Keratinocyte (primary cell): ENCODE measurements around the gene FHAD1. TPM values are rescaled to one million over a fixed set of nuclear protein-coding genes. Genes with fewer than 3 reads are reported as not detected.

Experiments
- DNase-seq: peaks from one replicate; pipeline ENCODE4 v3.0.0-alpha.2; 2011; ENCODE audit warnings: low read depth, missing footprints, low spot score
- FAIRE-seq: peaks from 2 replicates; lab custom pipeline; 2011; peaks lifted over from hg19 to GRCh38; lab: Jason Lieb, UNC
- H2AFZ ChIP-seq: 2 replicates; pipeline ENCODE4 v1.6.0; 2012; ENCODE audit warnings: low read length, control low read depth, inconsistent platforms; ENCODE audit not compliant: control insufficient read depth
- H3K27ac ChIP-seq: 2 replicates; pipeline ENCODE4 v1.5.1; 2011; ENCODE audit warnings: low read length; ENCODE audit not compliant: control insufficient read depth, insufficient read depth
- H3K27me3 ChIP-seq: 3 replicates; pipeline ENCODE4 v1.6.0; 2011; ENCODE audit warnings: low read length; ENCODE audit not compliant: control insufficient read depth, insufficient read depth; ENCODE audit errors: extremely low read depth
- H3K36me3 ChIP-seq, 2 experiments: 2 replicates in 1 of 2; 3 replicates in 1 of 2; pipeline ENCODE4 v1.5.1; 2011; ENCODE audit warnings: low read length in 2 of 2, mild to moderate bottlenecking in 1 of 2; ENCODE audit not compliant: control insufficient read depth in 2 of 2, insufficient read depth in 2 of 2; ENCODE audit errors: extremely low read depth in 1 of 2
- H3K4me1 ChIP-seq: 3 replicates; pipeline ENCODE4 v1.5.1; 2011; ENCODE audit warnings: low read length; ENCODE audit not compliant: control insufficient read depth, insufficient read depth; ENCODE audit errors: extremely low read depth
- H3K4me2 ChIP-seq: 3 replicates; pipeline ENCODE4 v1.6.0; 2011; ENCODE audit warnings: low read depth, low read length; ENCODE audit not compliant: control insufficient read depth, insufficient read depth; ENCODE audit errors: extremely low read depth
- H3K4me3 ChIP-seq, 3 experiments: fragments of 200-600 bp in 1 of 3; sonication (generic) in 1 of 3; 2 replicates in 2 of 3; 3 replicates in 1 of 3; pipeline ENCODE4 v1.5.1; 2011 to 2016; ENCODE audit warnings: low read length in 3 of 3, mild to moderate bottlenecking in 3 of 3, control low read depth in 2 of 3, inconsistent platforms in 1 of 3, low read depth in 1 of 3, mixed read lengths in 1 of 3, mixed run types in 1 of 3, moderate library complexity in 1 of 3; ENCODE audit not compliant: control insufficient read depth in 2 of 3, insufficient read depth in 2 of 3; ENCODE audit errors: extremely low read depth in 1 of 3
- H3K79me2 ChIP-seq: 2 replicates; pipeline ENCODE4 v1.6.0; 2012; ENCODE audit warnings: low read length; ENCODE audit not compliant: control insufficient read depth, insufficient read depth
- H3K9ac ChIP-seq: 3 replicates; pipeline ENCODE4 v1.6.0; 2011; ENCODE audit warnings: low read length; ENCODE audit not compliant: control insufficient read depth, insufficient read depth; ENCODE audit errors: extremely low read depth
- H3K9me1 ChIP-seq: 3 replicates; pipeline ENCODE4 v1.6.0; 2011; ENCODE audit warnings: low read length; ENCODE audit not compliant: control insufficient read depth, insufficient read depth; ENCODE audit errors: extremely low read depth
- H3K9me3 ChIP-seq: 2 replicates; pipeline ENCODE4 v1.5.1; 2012; ENCODE audit warnings: low read depth, low read length; ENCODE audit not compliant: control insufficient read depth
- H4K20me1 ChIP-seq: 3 replicates; pipeline ENCODE4 v1.6.0; 2011; ENCODE audit warnings: low read length; ENCODE audit not compliant: control insufficient read depth, insufficient read depth; ENCODE audit errors: extremely low read depth
- CTCF ChIP-seq, 3 experiments: IDR thresholded peaks in 1 of 3; conservative IDR thresholded peaks in 1 of 3; optimal IDR thresholded peaks in 1 of 3; 2 replicates in 2 of 3; 3 replicates in 1 of 3; pipeline versions ENCODE3 to v1.5.1; 2011; ENCODE audit warnings: low read length in 3 of 3, mild to moderate bottlenecking in 3 of 3, moderate library complexity in 2 of 3, control low read depth in 1 of 3, inconsistent platforms in 1 of 3; ENCODE audit not compliant: insufficient read depth in 2 of 3; ENCODE audit errors: extremely low read depth in 1 of 3
- EZH2 ChIP-seq: IDR thresholded peaks from one replicate; pipeline ENCODE4 v1.6.1; 2012; ENCODE audit warnings: inconsistent platforms, mild to moderate bottlenecking, low read length, moderate library complexity
- dilution Hi-C: fragments of 300-500 bp; cut with MboI; formaldehyde crosslinking; loops from one replicate; pipeline ENCODE4 v1.7.0; 2020; ENCODE audit warnings: low sequenced_read_pairs; ENCODE audit not compliant: extremely low pct_ligation_motif_present
- polyA plus RNA-seq, 5 experiments: library from polyadenylated mRNA; depleted of rRNA in 3 of 5; stranded (reverse) in 3 of 5; stranded (forward) in 1 of 5; unstranded in 1 of 5; fragments of >200 nt; gene quantifications; 1 replicate in 1 of 5; 2 replicates in 3 of 5; 3 replicates in 1 of 5; pipeline versions ENCODE4 v1.2.1 to v1.2.3, GENCODE V29; 2011 to 2012; ENCODE audit warnings: missing spikeins in 2 of 5, low read depth in 1 of 5, low replicate concordance in 1 of 5

FHAD1 gene
- polyA plus RNA-seq, 1 donor (not counting 4 experiments of a cell fraction or from before 2014, with no cell fraction given) = 0.09 TPM

GRCh38 chr1:15328351-15329103, 81.5 kb downstream of the FHAD1 start:
- H3K4me2 ChIP-seq = no peak overlapping the region

GRCh38 chr1:15329104-15329820, 82.2 kb downstream of the FHAD1 start:
- dilution Hi-C loops = no loop called here
- FAIRE-seq (no peak), DNase-seq (no peak)
- Histone ChIP-seq H3K4me3 (no peak overlapping the region), H3K79me2 (no peaks in the 10 kb centered on the region), H2AFZ (no peak overlapping the region), H3K9me1 (no peaks in the 10 kb centered on the region), H3K9ac (no peak overlapping the region), H4K20me1 (no peaks in the 10 kb centered on the region), H3K4me2 (no peak overlapping the region), H3K36me3 (no peaks in the 10 kb centered on the region), H3K4me1 (no peaks in the 10 kb centered on the region), H3K9me3 (no peaks in the 10 kb centered on the region), H3K27me3 (no peaks in the 10 kb centered on the region), H3K27ac (no peak overlapping the region)
- TF ChIP-seq CTCF (optimal IDR thresholded peaks at IDR 0.05 in 1 of 3, IDR thresholded peaks at IDR 0.05 in 1 of 3, conservative IDR thresholded peaks at IDR 0.05 in 1 of 3; ENCODE audit: extremely low read depth in 1 of 3, insufficient read depth in 2 of 3, low read length in 3 of 3) (peak in 1 of 3 experiments; percentile 23), EZH2 (no peak)

More at GRCh38 chr1:15328351-15329103, 81.5 kb downstream of the FHAD1 start:
- Histone ChIP-seq H3K79me2 (no peaks in the 10 kb centered on the region), H3K9ac (no peak overlapping the region), H3K27me3 (no peaks in the 10 kb centered on the region), H3K27ac (no peak overlapping the region), H3K9me3 (no peaks in the 10 kb centered on the region), H3K4me3 (no peak overlapping the region), H2AFZ (no peak overlapping the region), H4K20me1 (no peaks in the 10 kb centered on the region), H3K9me1 (no peaks in the 10 kb centered on the region), H3K4me1 (no peaks in the 10 kb centered on the region), H3K36me3 (no peaks in the 10 kb centered on the region)
- TF ChIP-seq EZH2 = no peak
- TF ChIP-seq CTCF (optimal IDR thresholded peaks at IDR 0.05 in 1 of 3, IDR thresholded peaks at IDR 0.05 in 1 of 3, conservative IDR thresholded peaks at IDR 0.05 in 1 of 3; ENCODE audit: extremely low read depth in 1 of 3, insufficient read depth in 2 of 3, low read length in 3 of 3) = no peak
- FAIRE-seq (no peak), DNase-seq (no peak)
- dilution Hi-C loops = no loop called here
